ENCODE data around the gene PIK3C2G.

GRCh38 chr12:18257251-18257650 is 4.1 kb upstream of the PIK3C2G start:
- TF ChIP-seq CTCF (IDR thresholded peaks at IDR 0.05) (no peak), ZFX (IDR thresholded peaks at IDR 0.05; ENCODE audit: borderline replicate concordance) (no peak)
